Left ventricle myocardium inferior (tissue), 1 donor: ENCODE results near the gene SMIM14. TPM values are rescaled to one million over a fixed set of nuclear protein-coding genes. Genes with fewer than 3 reads are reported as not detected.
"Not testable (repeated sequence)": the region's sequence is repeated elsewhere in the genome, so short reads cannot be mapped to it uniquely, and the experiment has no call there.

ENCODE experiments used
- DNase-seq: peaks from one replicate; pipeline ENCODE4 v3.0.0-alpha.2; 2020
- H3K27ac ChIP-seq: fragments of 200-600 bp; replicated peaks from 2 replicates; pipeline ENCODE4 v1.8.0; 2021
- H3K27me3 ChIP-seq: fragments of 200-600 bp; 2 replicates; pipeline ENCODE4 v1.8.0; 2021; ENCODE audit warnings: low read depth
- H3K36me3 ChIP-seq: fragments of 200-600 bp; 2 replicates; pipeline ENCODE4 v1.8.0; 2021
- H3K4me1 ChIP-seq: fragments of 200-600 bp; 2 replicates; pipeline ENCODE4 v1.8.0; 2021
- H3K4me3 ChIP-seq: fragments of 200-600 bp; 2 replicates; pipeline ENCODE4 v1.8.0; 2021; ENCODE audit warnings: mild to moderate bottlenecking, moderate library complexity
- H3K9me3 ChIP-seq: fragments of 200-600 bp; replicated peaks from 2 replicates; pipeline ENCODE4 v1.8.0; 2021
- CTCF ChIP-seq: fragments of 200-600 bp; IDR thresholded peaks from 2 replicates; pipeline ENCODE4 v1.8.0; 2021; ENCODE audit warnings: antibody characterized with exemption, mild to moderate bottlenecking, borderline replicate concordance
- intact Hi-C: fragments of 100-400 bp; cut with micrococcal nuclease; formaldehyde crosslinking; loops from one replicate; pipeline ENCODE4 v1.11.0; 2022
- total RNA-seq: library from RNA; stranded (reverse); fragmentation: NEBNext Ultra II Directional; extraction: Animal tissue kit (Norgen Biotek cat#: 25700); gene quantifications from one replicate; pipeline ENCODE4 v1.2.1, GENCODE V29; 2021
- donor health status: DM: no; HTN: yes; CAD: no; lungs with severe emphysema.

Gene SMIM14
- total RNA-seq, 1 donor from 2014 or later = 11.4 TPM

- no peak overlapping the region for H3K4me3 ChIP-seq
- no peak overlapping the region for H3K27ac ChIP-seq
- intact Hi-C loops = no loop called here
- no peak for DNase-seq
- H3K36me3 ChIP-seq = peaks cover 90% of the 10 kb centered on the region
- no peaks in the 10 kb centered on the region for H3K4me1 ChIP-seq
- H3K27me3 ChIP-seq = no peaks in the 10 kb centered on the region
- TF ChIP-seq CTCF = no peak
- H3K9me3 ChIP-seq = no peaks in the 10 kb centered on the region
Observed at GRCh38 chr4:39510348-39510929, 128.2 kb downstream of the SMIM14 start.

DNA sequence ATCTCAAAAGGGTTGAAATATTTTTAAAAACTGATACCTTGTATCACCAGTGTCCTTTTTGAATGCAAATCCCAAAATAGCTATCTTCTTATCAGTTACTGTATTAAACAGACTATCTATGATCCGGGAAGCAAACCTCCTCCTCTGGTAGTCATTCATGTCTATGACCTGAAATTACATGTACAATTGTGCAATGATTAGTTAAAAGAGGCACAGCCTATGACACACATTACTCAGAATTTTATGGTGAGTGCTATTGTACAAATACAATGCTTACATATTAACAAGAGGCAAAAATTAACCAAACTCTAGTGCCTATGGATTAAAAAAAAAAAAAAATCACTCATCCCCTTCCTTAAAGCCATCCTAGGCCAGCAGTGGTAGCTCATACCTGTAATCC is 133.1 kb downstream of the SMIM14 start:
- no peaks in the 10 kb centered on the region for H3K27me3 ChIP-seq
- H3K36me3 ChIP-seq = peaks cover 92% of the 10 kb centered on the region
- no peak for TF ChIP-seq CTCF
- intact Hi-C loops = no loop called here
- no peak for DNase-seq
- H3K27ac ChIP-seq = no peak overlapping the region
- H3K4me3 ChIP-seq = no peak overlapping the region
- no peaks in the 10 kb centered on the region for H3K4me1 ChIP-seq
- H3K9me3 ChIP-seq = no peaks in the 10 kb centered on the region

DNA sequence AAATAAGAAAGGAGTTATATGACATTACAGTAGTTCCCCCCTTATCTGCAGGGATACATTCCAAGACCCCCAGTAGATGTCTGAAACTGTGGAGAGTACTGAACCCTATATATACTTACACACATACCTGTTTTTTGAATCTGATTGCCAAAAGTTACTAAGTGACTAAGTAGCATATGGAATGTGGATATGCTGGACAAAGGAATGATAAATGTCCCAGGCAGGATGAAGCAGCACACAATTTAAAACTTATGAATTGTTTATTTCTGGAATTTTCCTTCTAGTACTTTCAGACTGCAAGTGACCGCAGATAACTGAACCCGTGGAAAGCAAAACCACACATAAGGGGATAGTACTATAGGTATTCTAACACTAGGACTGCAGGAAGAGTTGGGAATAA is 134.1 kb downstream of the SMIM14 start:
- H3K4me3 ChIP-seq = no peak overlapping the region
- intact Hi-C loops = no loop called here
- no peaks in the 10 kb centered on the region for H3K27me3 ChIP-seq
- H3K9me3 ChIP-seq = no peaks in the 10 kb centered on the region
- no peaks in the 10 kb centered on the region for H3K4me1 ChIP-seq
- peaks cover 92% of the 10 kb centered on the region for H3K36me3 ChIP-seq
- no peak for TF ChIP-seq CTCF
- no peak for DNase-seq
- H3K27ac ChIP-seq = no peak overlapping the region

GRCh38 chr4:39502664-39503035 is 136.0 kb downstream of the SMIM14 start:
- Histone ChIP-seq H3K36me3 (peaks cover 90% of the 10 kb centered on the region), H3K27ac (peak overlapping the region; percentile 13)
- intact Hi-C loops, H3K27me3 ChIP-seq, H3K4me1 ChIP-seq, H3K9me3 ChIP-seq, DNase-seq, H3K4me3 ChIP-seq: not testable (repeated sequence)

GRCh38 chr4:39502019-39502663 is 136.5 kb downstream of the SMIM14 start:
- no peak for TF ChIP-seq CTCF
- Histone ChIP-seq H3K4me1 (no peaks in the 10 kb centered on the region), H3K4me3 (no peak overlapping the region), H3K9me3 (no peaks in the 10 kb centered on the region), H3K27ac (peak overlapping the region; percentile 9), H3K27me3 (no peaks in the 10 kb centered on the region), H3K36me3 (peaks cover 85% of the 10 kb centered on the region)
- no peak for DNase-seq
- intact Hi-C loops = no loop called here

GRCh38 chr4:39498727-39499020 is 140.0 kb downstream of the SMIM14 start:
- no peaks in the 10 kb centered on the region for H3K4me1 ChIP-seq
- H3K4me3 ChIP-seq = no peak overlapping the region
- H3K27ac ChIP-seq = no peak overlapping the region
- no peak for DNase-seq
- peaks cover 50% of the 10 kb centered on the region for H3K36me3 ChIP-seq
- no peak for TF ChIP-seq CTCF
- no peaks in the 10 kb centered on the region for H3K27me3 ChIP-seq
- intact Hi-C loops = no loop called here
- H3K9me3 ChIP-seq = no peaks in the 10 kb centered on the region
